ENCODE measurements around the gene STKLD1.
"Not testable (repeated sequence)": the region's sequence is repeated elsewhere in the genome, so short reads cannot be mapped to it uniquely, and the experiment has no call there.

The STKLD1 gene

DNA sequence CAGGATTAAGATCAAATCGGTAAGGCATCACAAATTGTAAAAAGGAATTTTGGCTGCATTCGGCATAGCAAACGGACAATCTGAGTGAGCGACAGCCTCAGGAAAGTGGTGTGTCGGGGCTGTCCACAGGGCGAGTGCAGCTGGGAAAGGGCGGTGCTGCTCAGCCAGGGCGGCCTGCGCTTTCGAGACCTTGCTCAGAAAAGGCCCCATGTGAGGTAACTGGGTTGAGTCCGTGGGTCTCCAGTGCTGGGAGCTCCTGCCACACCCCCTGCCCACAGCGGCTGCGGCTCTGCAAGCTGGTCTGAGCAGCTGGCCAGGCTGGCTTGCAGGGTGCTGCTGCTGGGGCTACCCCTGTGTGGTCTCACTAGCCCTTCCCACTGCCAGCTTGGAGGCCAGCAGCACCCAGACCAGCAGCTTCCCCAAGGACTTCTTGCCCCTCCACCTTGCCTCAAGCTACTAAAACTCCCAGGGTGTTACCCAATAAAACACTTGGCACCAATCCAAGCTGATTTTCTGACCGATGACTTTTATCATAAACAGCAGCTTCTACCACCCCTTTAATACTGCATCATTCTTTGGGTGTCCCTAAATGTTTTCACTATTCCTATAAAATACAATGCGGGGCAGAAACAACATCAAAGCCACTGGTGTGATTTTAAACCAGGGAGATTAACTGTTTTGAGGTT is 13.7 kb upstream of the STKLD1 start:
- DNase-seq (ENCODE audit: low read depth in 2 of 2): no peak

- no peak for DNase-seq (ENCODE audit: low read depth in 2 of 2)
Observed at GRCh38 chr9:133366435-133366834, 9.7 kb upstream of the STKLD1 start.

DNA sequence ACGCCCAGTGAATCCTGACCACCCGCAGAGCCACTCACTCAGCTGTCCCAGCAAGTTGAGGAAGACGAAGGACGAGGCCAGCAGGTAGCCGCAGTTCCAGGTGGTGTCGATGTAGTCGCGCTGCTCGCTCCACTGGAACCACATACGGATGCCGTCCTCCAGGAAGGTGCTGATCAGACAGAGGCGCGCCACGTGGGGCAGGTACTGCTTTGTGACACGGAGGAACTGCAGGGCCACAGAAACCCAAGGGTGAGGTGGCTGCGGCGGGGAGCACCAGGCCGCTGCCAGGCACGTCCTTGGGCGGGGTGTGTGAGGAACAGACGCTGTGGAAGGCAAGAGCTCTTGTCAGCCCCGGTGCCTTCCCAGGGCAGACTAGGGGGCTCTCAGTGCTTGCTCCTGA is 8.9 kb upstream of the STKLD1 start:
- DNase-seq (ENCODE audit: low read depth in 2 of 2): no peak

GRCh38 chr9:133367778-133368177 is 8.4 kb upstream of the STKLD1 start:
- no peak for DNase-seq (ENCODE audit: low read depth in 2 of 2)

DNA sequence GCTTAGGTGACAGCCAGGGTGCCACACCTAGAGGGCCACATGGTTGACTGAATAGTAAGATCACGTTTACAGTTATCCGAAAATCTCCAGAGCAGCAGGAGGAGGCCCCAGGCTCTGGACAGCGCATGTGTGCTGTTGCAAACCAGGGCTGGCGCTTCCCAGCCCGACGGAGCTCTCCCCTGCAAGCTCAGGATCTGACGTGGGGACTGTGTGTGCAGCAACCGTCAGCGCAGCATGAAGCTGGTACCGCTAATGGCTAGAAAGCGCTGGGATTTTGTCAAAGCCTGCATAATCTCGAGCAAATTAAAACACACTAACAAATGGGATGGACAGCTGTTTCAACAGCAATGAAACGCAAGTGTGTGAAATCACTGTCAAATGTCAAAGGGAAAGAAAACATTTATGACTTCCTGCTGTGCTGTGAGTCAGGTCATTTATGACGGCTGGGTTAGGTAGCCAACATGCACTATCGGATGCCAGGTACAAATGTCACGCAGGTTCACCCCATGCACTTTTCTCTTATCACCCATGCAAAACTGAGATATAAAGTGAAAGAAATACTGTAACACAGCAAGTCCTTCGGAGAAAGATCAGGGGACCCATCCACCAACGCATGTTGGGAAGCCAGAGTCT is 7.8 kb upstream of the STKLD1 start:
- DNase-seq (ENCODE audit: low read depth in 2 of 2): no peak

GRCh38 chr9:133369422-133369821 is 6.7 kb upstream of the STKLD1 start:
- DNase-seq (ENCODE audit: low read depth in 2 of 2): no peak

DNA sequence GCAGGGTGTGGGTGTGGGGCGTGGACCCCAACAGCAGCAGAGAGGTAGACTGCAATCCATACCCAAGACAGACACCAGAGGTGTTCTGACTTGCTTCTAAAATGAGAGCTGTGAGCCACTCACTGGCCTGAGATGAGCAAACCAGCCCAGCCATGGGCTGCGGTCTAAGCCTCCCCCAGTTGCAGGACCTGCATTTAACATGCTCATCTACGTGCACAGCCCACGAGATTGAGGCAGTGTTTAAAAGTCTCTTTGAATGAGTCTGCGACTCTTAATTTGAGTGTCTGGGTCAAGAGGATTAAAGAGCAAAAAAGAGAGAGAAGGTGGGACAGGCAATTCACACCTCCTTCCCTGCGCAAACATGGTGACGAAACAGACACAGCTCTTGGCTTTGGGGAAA is 6.2 kb upstream of the STKLD1 start:
- no peak for DNase-seq (ENCODE audit: low read depth in 2 of 2)

GRCh38 chr9:133370685-133371084 is 5.5 kb upstream of the STKLD1 start:
- DNase-seq (ENCODE audit: low read depth in 2 of 2): no peak

GRCh38 chr9:133371261-133371711 is 4.9 kb upstream of the STKLD1 start:
- DNase-seq (ENCODE audit: low read depth in 2 of 2): peak; percentile 65 to 66

DNA sequence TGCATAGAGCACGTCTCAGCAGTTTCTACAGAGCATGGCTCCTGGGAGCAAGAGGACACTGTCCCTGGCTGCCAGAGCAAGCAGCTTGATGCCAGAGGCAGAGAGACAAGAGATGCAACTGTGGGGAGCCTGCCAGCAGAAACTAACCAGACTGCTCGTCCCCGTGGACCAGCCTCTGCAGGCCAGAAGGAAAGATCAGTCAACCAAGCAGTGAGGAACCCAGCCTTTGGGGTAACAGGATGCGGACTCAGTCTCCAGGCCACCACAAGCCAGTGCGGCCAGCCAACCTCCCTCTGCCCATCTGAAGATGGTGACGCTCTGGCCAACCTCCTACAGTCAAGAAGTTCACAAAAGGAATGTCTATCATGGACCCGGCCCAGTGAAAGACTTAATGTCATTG is 4.0 kb upstream of the STKLD1 start:
- no peak for DNase-seq (ENCODE audit: low read depth in 2 of 2)

DNA sequence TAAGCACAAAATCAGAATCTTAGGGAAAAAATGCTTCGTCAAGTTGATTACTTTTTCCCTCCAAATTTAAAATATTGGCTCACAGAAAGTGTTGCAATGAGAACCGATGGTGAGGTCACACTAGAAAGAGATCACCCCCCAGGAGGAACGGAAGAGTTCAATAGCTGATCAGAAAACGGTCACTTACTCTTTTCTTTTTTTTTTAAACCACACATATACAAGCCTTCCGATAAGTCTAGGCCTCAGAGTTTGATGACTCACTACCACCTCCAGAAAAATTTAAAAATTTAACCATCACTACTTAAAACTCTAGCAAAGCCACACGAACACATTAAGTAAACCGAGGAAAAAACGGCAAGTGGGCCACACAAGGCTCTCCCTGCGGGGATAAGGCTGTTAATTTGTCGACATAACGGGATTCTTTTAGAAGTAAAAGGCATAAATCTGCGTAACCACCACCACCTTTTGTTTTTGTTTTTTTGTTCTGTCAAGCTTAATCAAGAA is 1.5 kb upstream of the STKLD1 start:
- no peak for DNase-seq (ENCODE audit: low read depth in 2 of 2)

GRCh38 chr9:133375116-133375723 is 946 bp upstream of the STKLD1 start:
- DNase-seq (ENCODE audit: low read depth in 2 of 2): no peak

- not testable (repeated sequence) for DNase-seq (ENCODE audit: low read depth in 2 of 2)
Observed at GRCh38 chr9:133377280-133377679, 1.1 kb downstream of the STKLD1 start.

- no peak for DNase-seq (ENCODE audit: low read depth in 2 of 2)
Observed at GRCh38 chr9:133377721-133378216, 1.6 kb downstream of the STKLD1 start.

DNA sequence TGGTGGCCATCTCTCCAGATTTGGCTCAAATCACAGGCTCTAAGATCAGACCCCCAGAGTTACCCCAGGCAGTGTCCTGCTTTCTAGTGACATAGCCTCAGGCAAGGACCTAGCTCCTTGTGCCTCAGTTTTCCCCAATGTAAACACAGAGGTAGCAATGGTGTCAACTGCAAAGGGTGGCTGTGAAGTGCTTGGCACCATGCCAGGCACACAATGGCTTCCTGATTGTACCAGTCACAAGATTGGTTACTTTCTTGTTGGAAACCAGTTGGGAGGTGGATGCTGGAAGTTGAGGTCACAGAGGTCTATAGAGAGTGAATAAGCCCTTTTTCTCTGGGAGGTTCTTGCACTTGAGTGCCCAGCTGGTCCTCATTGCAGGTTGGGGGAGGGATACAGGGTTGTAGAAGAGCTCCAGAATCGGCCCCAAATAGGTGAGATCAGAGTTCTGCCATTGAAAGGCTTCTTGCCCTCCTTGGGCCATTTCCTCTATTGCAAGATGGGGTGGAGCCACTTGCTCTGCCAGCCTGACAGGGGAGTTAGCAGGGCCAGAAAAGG is 2.3 kb downstream of the STKLD1 start:
- no peak for DNase-seq (ENCODE audit: low read depth in 2 of 2)

GRCh38 chr9:133379153-133380086 is 3.3 kb downstream of the STKLD1 start:
- no peak for DNase-seq (ENCODE audit: low read depth in 2 of 2)

DNA sequence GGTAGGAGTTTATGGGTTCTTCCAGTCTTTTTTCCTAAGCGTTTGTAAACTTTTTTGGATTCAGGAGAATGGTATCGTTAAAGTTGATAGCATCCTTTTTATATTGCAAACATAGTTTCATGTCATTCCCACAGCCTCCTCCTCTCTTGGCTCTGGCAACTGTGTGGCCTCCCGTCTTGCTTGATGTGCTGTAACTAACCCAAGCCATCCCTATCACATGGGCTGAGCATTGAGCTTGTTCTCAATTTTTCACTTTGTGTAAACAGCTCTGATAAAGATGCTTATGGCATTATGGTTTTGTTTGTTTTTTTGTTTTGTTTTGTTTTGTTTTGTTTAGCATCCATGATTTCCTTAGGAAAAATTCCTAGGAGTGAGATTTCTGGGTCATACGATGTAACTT is 4.6 kb downstream of the STKLD1 start:
- DNase-seq (ENCODE audit: low read depth in 2 of 2): no peak

GRCh38 chr9:133382507-133383141 is 6.5 kb downstream of the STKLD1 start:
- DNase-seq (ENCODE audit: low read depth in 2 of 2): no peak

GRCh38 chr9:133383438-133383837 is 7.3 kb downstream of the STKLD1 start:
- no peak for DNase-seq (ENCODE audit: low read depth in 2 of 2)

DNA sequence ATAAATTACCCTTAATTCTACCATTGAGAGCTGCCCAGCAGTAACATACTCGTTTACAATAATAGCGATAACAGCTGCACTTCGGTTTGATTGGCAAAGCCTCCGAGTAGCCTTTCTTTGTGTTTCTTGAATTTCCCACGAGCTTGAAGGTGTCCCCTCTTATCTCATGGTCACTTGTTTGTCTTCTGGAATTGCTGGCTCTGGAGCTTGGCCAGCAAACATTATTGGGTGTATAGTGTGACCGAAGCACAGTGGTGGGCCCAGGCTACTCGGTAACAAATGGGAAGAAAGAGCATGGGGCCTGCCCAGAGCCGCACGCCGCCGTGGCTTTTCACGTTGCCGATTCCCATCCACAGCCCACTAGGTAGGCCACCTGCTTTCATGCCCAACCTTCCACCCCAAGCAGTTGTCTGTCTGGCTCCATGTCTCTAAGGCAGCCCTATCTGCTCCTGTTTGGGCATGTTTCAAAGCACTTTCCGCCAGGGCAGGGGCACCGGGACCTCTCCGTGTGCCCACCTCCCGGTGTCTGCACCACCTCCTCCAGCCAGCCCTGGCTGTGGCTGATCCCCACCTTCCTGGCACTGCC is 8.7 kb downstream of the STKLD1 start:
- DNase-seq (ENCODE audit: low read depth in 2 of 2): no peak

- DNase-seq (ENCODE audit: low read depth in 2 of 2): no peak
Observed at GRCh38 chr9:133385452-133385851, 9.3 kb downstream of the STKLD1 start.

Measured in activated CD4-positive, alpha-beta T cell treated with anti-CD3 and anti-CD28 coated beads for 24 hours (primary cell).